Measurements from ENCODE around the gene SNX33. TPM values are rescaled to one million over a fixed set of nuclear protein-coding genes. Genes with fewer than 3 reads are reported as not detected.

The SNX33 gene
- total RNA-seq, 6 experiments from 2014 or later = 23.3 to 28.1 (median 25.3) TPM

- H3K9me3 Mint-ChIP-seq = no peaks in the 10 kb centered on the region
- peak; percentile 99 for DNase-seq
- H3K4me3 Mint-ChIP-seq = peak overlapping the region; percentile 72
- H3K36me3 Mint-ChIP-seq (ENCODE audit: low read depth) = peaks cover 24% of the 10 kb centered on the region
- peaks cover 4% of the 10 kb centered on the region for H3K27me3 Mint-ChIP-seq (ENCODE audit: insufficient read depth)
- peaks cover 66% of the 10 kb centered on the region for H3K4me1 Mint-ChIP-seq (ENCODE audit: low read depth)
- H3K27ac Mint-ChIP-seq = peak overlapping the region; percentile 92
- peak; percentile 79 for TF ChIP-seq CTCF (IDR thresholded peaks at IDR 0.05)
Measured at GRCh38 chr15:75694241-75695182, 46.8 kb downstream of the SNX33 start.

- Mint-ChIP-seq H3K4me1 (ENCODE audit: low read depth) (peaks cover 73% of the 10 kb centered on the region), H3K27me3 (ENCODE audit: insufficient read depth) (peaks cover 2% of the 10 kb centered on the region; the same call in 1 of the 2 replicates), H3K4me3 (peak overlapping the region; percentile 72), H3K36me3 (ENCODE audit: low read depth) (peaks cover 24% of the 10 kb centered on the region), H3K27ac (peak overlapping the region; percentile 92), H3K9me3 (no peaks in the 10 kb centered on the region)
- no peak for TF ChIP-seq CTCF (IDR thresholded peaks at IDR 0.05)
- DNase-seq = no peak
Measured at GRCh38 chr15:75695220-75695619, 47.5 kb downstream of the SNX33 start.

- Mint-ChIP-seq H3K27me3 (ENCODE audit: insufficient read depth) (peaks cover 2% of the 10 kb centered on the region; the same call in 1 of the 2 replicates), H3K9me3 (no peaks in the 10 kb centered on the region), H3K4me1 (ENCODE audit: low read depth) (peaks cover 79% of the 10 kb centered on the region), H3K36me3 (ENCODE audit: low read depth) (peaks cover 24% of the 10 kb centered on the region), H3K27ac (peak overlapping the region; percentile 92), H3K4me3 (peak overlapping the region; percentile 72)
- no peak for TF ChIP-seq CTCF (IDR thresholded peaks at IDR 0.05)
- no peak for DNase-seq
Measured at GRCh38 chr15:75695634-75696310, 48.1 kb downstream of the SNX33 start.

- Mint-ChIP-seq H3K4me1 (ENCODE audit: low read depth) (peaks cover 84% of the 10 kb centered on the region), H3K36me3 (ENCODE audit: low read depth) (peaks cover 21% of the 10 kb centered on the region), H3K4me3 (peak overlapping the region; percentile 30; the same call in 1 of the 2 replicates), H3K27ac (peak overlapping the region; percentile 92), H3K27me3 (ENCODE audit: insufficient read depth) (peaks cover 2% of the 10 kb centered on the region; the same call in 1 of the 2 replicates), H3K9me3 (no peaks in the 10 kb centered on the region)
- DNase-seq = no peak
- no peak for TF ChIP-seq CTCF (IDR thresholded peaks at IDR 0.05)
Measured at GRCh38 chr15:75696311-75696720, 48.6 kb downstream of the SNX33 start.

- H3K36me3 Mint-ChIP-seq (ENCODE audit: low read depth) = peaks cover 17% of the 10 kb centered on the region
- peak overlapping the region; percentile 92 for H3K27ac Mint-ChIP-seq
- no peak for TF ChIP-seq CTCF (IDR thresholded peaks at IDR 0.05)
- peaks cover 2% of the 10 kb centered on the region; the same call in 1 of the 2 replicates for H3K27me3 Mint-ChIP-seq (ENCODE audit: insufficient read depth)
- peaks cover 90% of the 10 kb centered on the region for H3K4me1 Mint-ChIP-seq (ENCODE audit: low read depth)
- DNase-seq = no peak
- H3K9me3 Mint-ChIP-seq = no peaks in the 10 kb centered on the region
- H3K4me3 Mint-ChIP-seq = no peak overlapping the region
Measured at GRCh38 chr15:75696854-75697259, 49.1 kb downstream of the SNX33 start.
